ENCODE data around the gene MAPT.
A peak's percentile ranks its signal among the peaks of the same experiment; 100 is the strongest.

MAPT gene

GRCh38 chr17:45850468-45850867 lies 43.9 kb upstream of the MAPT start:
- H3K4me3 ChIP-seq (ENCODE audit: low read depth, low read length): no peak overlapping the region
- DNase-seq (ENCODE audit: low read depth): no peak
- TF ChIP-seq MYC (IDR thresholded peaks at IDR 0.05; ENCODE audit: low read depth, low read length): no peak
- TF ChIP-seq CTCF (IDR thresholded peaks at IDR 0.05; ENCODE audit: low read depth, low read length): no peak
- no peak for TF ChIP-seq MAX (IDR thresholded peaks at IDR 0.05; ENCODE audit: low read depth, low read length)
- TF ChIP-seq POLR2A (IDR thresholded peaks at IDR 0.05; ENCODE audit: extremely low read depth, insufficient read length): no peak

GRCh38 chr17:45851022-45851421 lies 43.3 kb upstream of the MAPT start:
- TF ChIP-seq CTCF (IDR thresholded peaks at IDR 0.05; ENCODE audit: low read depth, low read length): no peak
- no peak for TF ChIP-seq POLR2A (IDR thresholded peaks at IDR 0.05; ENCODE audit: extremely low read depth, insufficient read length)
- no peak for TF ChIP-seq MYC (IDR thresholded peaks at IDR 0.05; ENCODE audit: low read depth, low read length)
- TF ChIP-seq MAX (IDR thresholded peaks at IDR 0.05; ENCODE audit: low read depth, low read length): no peak
- no peak overlapping the region for H3K4me3 ChIP-seq (ENCODE audit: low read depth, low read length)
- DNase-seq (ENCODE audit: low read depth): no peak

- no peak for DNase-seq (ENCODE audit: low read depth)
- no peak overlapping the region for H3K4me3 ChIP-seq (ENCODE audit: low read depth, low read length)
- TF ChIP-seq MYC (IDR thresholded peaks at IDR 0.05; ENCODE audit: low read depth, low read length) (no peak), MAX (IDR thresholded peaks at IDR 0.05; ENCODE audit: low read depth, low read length) (no peak), CTCF (IDR thresholded peaks at IDR 0.05; ENCODE audit: low read depth, low read length) (no peak), POLR2A (IDR thresholded peaks at IDR 0.05; ENCODE audit: extremely low read depth, insufficient read length) (no peak)
Observed at GRCh38 chr17:45851464-45851863, 42.9 kb upstream of the MAPT start.

- TF ChIP-seq CTCF (IDR thresholded peaks at IDR 0.05; ENCODE audit: low read depth, low read length) (no peak), MAX (IDR thresholded peaks at IDR 0.05; ENCODE audit: low read depth, low read length) (no peak), POLR2A (IDR thresholded peaks at IDR 0.05; ENCODE audit: extremely low read depth, insufficient read length) (no peak), MYC (IDR thresholded peaks at IDR 0.05; ENCODE audit: low read depth, low read length) (no peak)
- no peak for DNase-seq (ENCODE audit: low read depth)
- H3K4me3 ChIP-seq (ENCODE audit: low read depth, low read length): no peak overlapping the region
Observed at GRCh38 chr17:45851873-45852272, 42.5 kb upstream of the MAPT start.

- peak; percentile 73 for DNase-seq (ENCODE audit: low read depth)
- H3K4me3 ChIP-seq (ENCODE audit: low read depth, low read length): no peak overlapping the region
- no peak for TF ChIP-seq MYC (IDR thresholded peaks at IDR 0.05; ENCODE audit: low read depth, low read length)
- no peak for TF ChIP-seq POLR2A (IDR thresholded peaks at IDR 0.05; ENCODE audit: extremely low read depth, insufficient read length)
- peak; percentile 86 for TF ChIP-seq CTCF (IDR thresholded peaks at IDR 0.05; ENCODE audit: low read depth, low read length)
- TF ChIP-seq MAX (IDR thresholded peaks at IDR 0.05; ENCODE audit: low read depth, low read length): no peak
Observed at GRCh38 chr17:45852535-45853297, 41.6 kb upstream of the MAPT start.

Data from NB4 (cell line).